Ovary (tissue), 9 donors: ENCODE data around the gene TMED9. TPM values are rescaled to one million over a fixed set of nuclear protein-coding genes. Genes with fewer than 3 reads are reported as not detected.
"Not testable (repeated sequence)": the region's sequence is repeated elsewhere in the genome, so short reads cannot be mapped to it uniquely, and the experiment has no call there.

Source experiments
- DNase-seq, 5 donors: peaks; one replicate each; pipeline ENCODE4 v3.0.0-alpha.2; 2019 to 2020
- H3K27ac ChIP-seq, 2 donors: fragments of 200-600 bp; one replicate each; pipeline versions ENCODE4 v1.5.1 to v1.8.0; 2019 to 2022
- H3K27me3 ChIP-seq: fragments of 200-600 bp; one replicate; pipeline ENCODE4 v1.8.0; 2022
- H3K36me3 ChIP-seq: fragments of 200-600 bp; sonication (generic); one replicate; pipeline ENCODE4 v1.5.1; 2019
- H3K4me1 ChIP-seq: one replicate; pipeline ENCODE4 v1.8.1; 2013; ENCODE audit warnings: mild to moderate bottlenecking, moderate library complexity; ENCODE audit not compliant: insufficient read depth
- H3K4me3 ChIP-seq: fragments of 200-600 bp; sonication (generic); one replicate; pipeline ENCODE4 v1.5.1; 2017
- H3K9me3 ChIP-seq, 2 donors: fragments of 200-600 bp in 1 of 2; sonication (generic) in 1 of 2; one replicate each; pipeline versions ENCODE4 v1.5.1 to v1.8.1; 2013 to 2019; ENCODE audit warnings: mild to moderate bottlenecking in 1 of 2, moderate library complexity in 1 of 2
- CTCF ChIP-seq, 3 donors: fragments of 450-650 bp in 2 of 3; fragments of 200-600 bp in 1 of 3; IDR thresholded peaks; one replicate each; pipeline versions ENCODE4 v1.5.1 to v1.8.0; 2016 to 2022; ENCODE audit warnings: antibody characterized with exemption in 3 of 3, mild to moderate bottlenecking in 1 of 3
- EP300 ChIP-seq: sonication (generic); formaldehyde crosslinking; IDR thresholded peaks from one replicate; pipeline ENCODE4 v1.6.1; 2017; ENCODE audit warnings: antibody characterized with exemption
- POLR2A ChIP-seq: fragments of 450-650 bp; IDR thresholded peaks from one replicate; pipeline ENCODE4 v1.6.1; 2017; ENCODE audit warnings: antibody characterized with exemption, mild to moderate bottlenecking, moderate library complexity
- WGBS, 3 donors: extraction: QIAGEN DNeasy Blood & Tissue Kit in 1 of 3; methylation state at CpG; one replicate each; pipeline versions ENCODE4 v1.1.5 to v1.1.7; 2013 to 2017; 5-methylcytosine and 5-hydroxymethylcytosine counted together
- intact Hi-C, 4 donors: fragments of 100-400 bp; cut with DNase I; formaldehyde crosslinking; loops; one replicate each; pipeline versions ENCODE4 v1.11.0 to v1.15.1; 2022 to 2023
- polyA plus RNA-seq, 2 donors: library from polyadenylated mRNA; stranded (reverse); fragments of 200-250 nt in 1 of 2; fragments of 350-450 nt in 1 of 2; fragmentation: Illumina TruSeq in 1 of 2; extraction: RNeasy Lipid Tissue Mini Kit (QIAGEN cat#74804) in 1 of 2; gene quantifications; one replicate each; pipeline ENCODE4 v1.2.3, GENCODE V29; 2013 to 2014
- total RNA-seq, 7 donors: library from RNA; depleted of rRNA in 2 of 7; stranded (reverse); fragments of >200 nt in 2 of 7; fragmentation: NEBNext Ultra II Directional in 3 of 7; extraction: Animal tissue kit (Norgen Biotek cat#: 25700) in 3 of 7; gene quantifications; one replicate each; pipeline versions ENCODE4 v1.1.0 to v1.2.4, GENCODE V29; 2016 to 2023
- donor health status: DM: no; HTN: no; CAD: no; lungs with moderate emphysema.
- donor health status: DM: no; HTN: no; CAD: no.
- donor health status: Bipolar disorder and iron deficiency.
- donor health status: DM: yes; HTN: yes; CAD: no.
- donor health status: DM: no; HTN: no; CAD: no.
- donor health status: DM: yes; HTN: yes; CAD: no.

TMED9 gene
- total and polyA plus RNA-seq, 9 donors, result 54.0 to 112 (median 80.3) TPM

GRCh38 chr5:177612215-177612673, 20.2 kb downstream of the TMED9 start:
- intact Hi-C loops, result no loop called here

GRCh38 chr5:177620560-177620959, 28.6 kb downstream of the TMED9 start:
- 83 to 99% (median 95%) methylated on average over 2 of the region's 2 CpGs for WGBS, 3 donors
- H3K9me3 ChIP-seq, result no peaks in the 10 kb centered on the region
- no peaks in the 10 kb centered on the region for H3K27me3 ChIP-seq
- intact Hi-C loops, result no loop called here
- no peak for DNase-seq
- no peaks in the 10 kb centered on the region for H3K36me3 ChIP-seq
- no peak overlapping the region for H3K27ac ChIP-seq
- H3K4me3 ChIP-seq, result no peak overlapping the region
- TF ChIP-seq EP300, result no peak
- no peak for TF ChIP-seq CTCF (IDR thresholded peaks at IDR 0.05)
- TF ChIP-seq POLR2A, result no peak
- no peaks in the 10 kb centered on the region for H3K4me1 ChIP-seq

More at GRCh38 chr5:177612215-177612673, 20.2 kb downstream of the TMED9 start:
- no peaks in the 10 kb centered on the region for H3K27me3 ChIP-seq
- no peaks in the 10 kb centered on the region for H3K36me3 ChIP-seq
- WGBS, 3 donors, result 64 to 76% (median 68%) methylated on average over 6 of the region's 6 CpGs
- no peak overlapping the region for H3K27ac ChIP-seq
- H3K4me3 ChIP-seq, result no peak overlapping the region
- no peaks in the 10 kb centered on the region for H3K4me1 ChIP-seq
- no peak for TF ChIP-seq POLR2A
- no peak for TF ChIP-seq EP300
- no peak for TF ChIP-seq CTCF (IDR thresholded peaks at IDR 0.05)
- H3K9me3 ChIP-seq, result no peaks in the 10 kb centered on the region
- no peak for DNase-seq

- 95 to 96% (median 95%) methylated on average over 10 of the region's 10 CpGs for WGBS, 3 donors
- intact Hi-C loops, result not testable (repeated sequence)
Observed at GRCh38 chr5:177624172-177624571, 32.2 kb downstream of the TMED9 start.

GRCh38 chr5:177630186-177630585, 38.2 kb downstream of the TMED9 start:
- H3K27ac ChIP-seq, H3K9me3 ChIP-seq, H3K27me3 ChIP-seq, H3K4me1 ChIP-seq, H3K36me3 ChIP-seq, intact Hi-C loops, DNase-seq, H3K4me3 ChIP-seq: not testable (repeated sequence)

More at GRCh38 chr5:177624172-177624571, 32.2 kb downstream of the TMED9 start:
- not testable (repeated sequence) for H3K9me3 ChIP-seq, H3K4me1 ChIP-seq, H3K27ac ChIP-seq, H3K4me3 ChIP-seq, H3K27me3 ChIP-seq, H3K36me3 ChIP-seq, DNase-seq

GRCh38 chr5:177634912-177635311, 42.9 kb downstream of the TMED9 start:
- H3K27me3 ChIP-seq, H3K27ac ChIP-seq, DNase-seq, H3K4me3 ChIP-seq, H3K36me3 ChIP-seq, H3K4me1 ChIP-seq, H3K9me3 ChIP-seq, intact Hi-C loops: not testable (repeated sequence)
- 95 to 97% (median 96%) methylated on average over 3 of the region's 3 CpGs for WGBS, 3 donors

GRCh38 chr5:177645462-177645861, 53.5 kb downstream of the TMED9 start:
- H3K4me3 ChIP-seq, intact Hi-C loops, H3K9me3 ChIP-seq, H3K27me3 ChIP-seq, H3K36me3 ChIP-seq, H3K4me1 ChIP-seq, DNase-seq, H3K27ac ChIP-seq: not testable (repeated sequence)
- 90% methylated on average over 1 of the region's 1 CpG; no CpG with 5 or more reads in 2 of the 3 donors for WGBS, 3 donors

Other genes with a start within 250 kb of the TMED9 start
- gene LMAN2, start 240.5 kb upstream of the TMED9 start, total RNA-seq, result 100 to 1,000 TPM in 2 of 7 donors, 10 to 100 TPM in 5; 63.5 to 154 (median 93.5) TPM
- gene LMAN2, start 240.5 kb upstream of the TMED9 start, polyA plus RNA-seq, result 100 to 1,000 TPM in 1 of 2 donors, 10 to 100 TPM in 1; 85.0 to 142 TPM
- 10 to 100 TPM in 1 of 7 donors, 1 to 10 TPM in 6; 4.0 to 27.0 (median 8.0) TPM for gene RGS14, start 234.3 kb upstream of the TMED9 start, total RNA-seq
- 1 to 10 TPM in 1 of 2 donors, under 1 TPM in 1; 0.73 to 6.2 TPM for gene RGS14, start 234.3 kb upstream of the TMED9 start, polyA plus RNA-seq
- not detected for gene SLC34A1, start 207.8 kb upstream of the TMED9 start, total RNA-seq
- gene SLC34A1, start 207.8 kb upstream of the TMED9 start, polyA plus RNA-seq, result not detected
- gene PFN3, start 191.5 kb upstream of the TMED9 start, total RNA-seq, result not detected
- not detected for gene PFN3, start 191.5 kb upstream of the TMED9 start, polyA plus RNA-seq
- gene F12, start 182.6 kb upstream of the TMED9 start, total RNA-seq, result 1 to 10 TPM in 1 of 7 donors, under 1 TPM in 1, not detected in 5; 0.28 to 1.7 TPM
- not detected for gene F12, start 182.6 kb upstream of the TMED9 start, polyA plus RNA-seq
- 10 to 100 TPM; 13.6 to 30.3 (median 21.7) TPM for gene GRK6, start 165.5 kb upstream of the TMED9 start, total RNA-seq
- 10 to 100 TPM in 1 of 2 donors, 1 to 10 TPM in 1; 5.9 to 15.3 TPM for gene GRK6, start 165.5 kb upstream of the TMED9 start, polyA plus RNA-seq
- 10 to 100 TPM in 1 of 7 donors, 1 to 10 TPM in 5, under 1 TPM in 1; 0.66 to 11.4 (median 2.1) TPM for gene PRR7, start 145.4 kb upstream of the TMED9 start, total RNA-seq
- under 1 TPM in 1 of 2 donors, not detected in 1; 0.51 TPM for gene PRR7, start 145.4 kb upstream of the TMED9 start, polyA plus RNA-seq
- 10 to 100 TPM; 35.1 to 91.6 (median 57.0) TPM for gene DBN1, start 118.6 kb upstream of the TMED9 start, total RNA-seq
- 10 to 100 TPM; 18.4 to 55.4 TPM for gene DBN1, start 118.6 kb upstream of the TMED9 start, polyA plus RNA-seq
- 100 to 1,000 TPM in 4 of 7 donors, 10 to 100 TPM in 3; 32.7 to 243 (median 151) TPM for gene PDLIM7, start 94.6 kb upstream of the TMED9 start, total RNA-seq
- gene PDLIM7, start 94.6 kb upstream of the TMED9 start, polyA plus RNA-seq, result 10 to 100 TPM; 25.7 to 83.3 TPM
- 1 to 10 TPM; 1.3 to 7.2 (median 2.5) TPM for gene DOK3, start 82.4 kb upstream of the TMED9 start, total RNA-seq
- gene DOK3, start 82.4 kb upstream of the TMED9 start, polyA plus RNA-seq, result 1 to 10 TPM; 1.8 to 4.2 TPM
- 100 to 1,000 TPM in 1 of 7 donors, 10 to 100 TPM in 6; 63.5 to 104 (median 76.0) TPM for gene DDX41, start 75.2 kb upstream of the TMED9 start, total RNA-seq
- gene DDX41, start 75.2 kb upstream of the TMED9 start, polyA plus RNA-seq, result 10 to 100 TPM; 58.3 to 63.6 TPM
- 10 to 100 TPM; 50.2 to 77.6 (median 64.3) TPM for gene FAM193B, start 37.6 kb upstream of the TMED9 start, total RNA-seq
- 10 to 100 TPM; 14.8 to 77.3 TPM for gene FAM193B, start 37.6 kb upstream of the TMED9 start, polyA plus RNA-seq
- 10 to 100 TPM; 18.0 to 40.0 (median 27.2) TPM for gene B4GALT7, start 7.9 kb downstream of the TMED9 start, total RNA-seq
- 10 to 100 TPM in 1 of 2 donors, 1 to 10 TPM in 1; 8.5 to 28.7 TPM for gene B4GALT7, start 7.9 kb downstream of the TMED9 start, polyA plus RNA-seq
- gene FAM153A, start 190.7 kb downstream of the TMED9 start, total RNA-seq, result 10 to 100 TPM in 2 of 7 donors, 1 to 10 TPM in 5; 4.4 to 33.8 (median 5.2) TPM
- gene FAM153A, start 190.7 kb downstream of the TMED9 start, polyA plus RNA-seq, result 1 to 10 TPM; 1.2 to 3.9 TPM